ENCODE data around the gene LGI1.

DNA sequence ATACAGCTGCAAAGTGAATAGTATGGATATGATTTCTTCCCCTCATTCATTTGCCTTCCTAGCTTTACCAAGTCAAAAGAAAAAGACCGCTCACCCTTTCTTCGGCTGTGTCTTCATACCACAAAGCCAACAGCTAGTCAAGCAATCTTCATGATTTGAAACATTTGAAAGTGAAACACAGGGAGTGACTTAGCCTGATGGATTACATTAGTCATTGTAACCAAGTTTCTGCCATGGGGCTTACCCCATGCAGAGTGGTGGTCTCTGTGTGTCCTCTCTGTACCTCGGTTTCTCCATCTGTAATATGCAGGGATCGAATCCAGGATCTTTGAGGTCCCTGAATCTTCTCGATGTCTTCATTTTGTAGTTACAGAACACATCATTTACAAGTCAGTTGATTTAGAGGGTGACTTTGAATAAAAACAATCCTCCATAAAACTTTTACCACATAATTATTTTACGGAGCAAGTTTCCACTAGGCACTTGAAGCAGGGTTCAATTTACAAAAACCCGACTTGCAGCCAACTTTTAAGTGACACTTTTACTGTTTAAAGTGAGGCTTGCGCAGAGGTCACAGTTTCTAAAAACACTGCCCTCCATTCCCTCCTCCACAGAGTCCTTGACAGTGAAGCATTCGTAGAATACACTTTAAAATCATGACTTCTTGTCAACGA lies 2.2 kb upstream of the LGI1 start:
- TF ChIP-seq POLR2A (IDR thresholded peaks at IDR 0.05; ENCODE audit: extremely low read depth, insufficient read length) (no peak), MYC (IDR thresholded peaks at IDR 0.05; ENCODE audit: low read depth, low read length) (no peak)
- TF ChIP-seq, protein P1, sequence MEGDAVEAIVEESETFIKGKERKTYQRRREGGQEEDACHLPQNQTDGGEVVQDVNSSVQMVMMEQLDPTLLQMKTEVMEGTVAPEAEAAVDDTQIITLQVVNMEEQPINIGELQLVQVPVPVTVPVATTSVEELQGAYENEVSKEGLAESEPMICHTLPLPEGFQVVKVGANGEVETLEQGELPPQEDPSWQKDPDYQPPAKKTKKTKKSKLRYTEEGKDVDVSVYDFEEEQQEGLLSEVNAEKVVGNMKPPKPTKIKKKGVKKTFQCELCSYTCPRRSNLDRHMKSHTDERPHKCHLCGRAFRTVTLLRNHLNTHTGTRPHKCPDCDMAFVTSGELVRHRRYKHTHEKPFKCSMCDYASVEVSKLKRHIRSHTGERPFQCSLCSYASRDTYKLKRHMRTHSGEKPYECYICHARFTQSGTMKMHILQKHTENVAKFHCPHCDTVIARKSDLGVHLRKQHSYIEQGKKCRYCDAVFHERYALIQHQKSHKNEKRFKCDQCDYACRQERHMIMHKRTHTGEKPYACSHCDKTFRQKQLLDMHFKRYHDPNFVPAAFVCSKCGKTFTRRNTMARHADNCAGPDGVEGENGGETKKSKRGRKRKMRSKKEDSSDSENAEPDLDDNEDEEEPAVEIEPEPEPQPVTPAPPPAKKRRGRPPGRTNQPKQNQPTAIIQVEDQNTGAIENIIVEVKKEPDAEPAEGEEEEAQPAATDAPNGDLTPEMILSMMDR (IDR thresholded peaks at IDR 0.05; ENCODE audit: low read depth, low read length): no peak

All from NB4 (cell line).